Renal cortex interstitium (tissue), 11 donors: ENCODE data around the gene STH. TPM values are rescaled to one million over a fixed set of nuclear protein-coding genes. Genes with fewer than 3 reads are reported as not detected.

Source experiments
- DNase-seq, 11 donors: peaks; one replicate each; pipeline ENCODE4 v3.0.0-alpha.2; 2013; ENCODE audit warnings: low read depth in 9 of 11, low spot score in 4 of 11; ENCODE audit errors: extremely low read depth in 1 of 11
- polyA plus RNA-seq, 3 donors: library from polyadenylated mRNA; unstranded; fragments of 120-200 nt; gene quantifications; one replicate each; pipeline ENCODE4 v1.2.1, GENCODE V29; 2013; ENCODE audit not compliant: insufficient read length in 3 of 3

STH gene
- polyA plus RNA-seq, 3 donors = not detected

GRCh38 chr17:45965812-45966211 lies 33.2 kb upstream of the STH start:
- no peak for DNase-seq

- DNase-seq = no peak
These were observed 32.3 kb upstream of the STH start for GRCh38 chr17:45966606-45967280.

- DNase-seq = no peak
These were observed 31.7 kb upstream of the STH start for GRCh38 chr17:45967378-45967777.

- no peak for DNase-seq
These were observed 30.3 kb upstream of the STH start for GRCh38 chr17:45968732-45969131.

GRCh38 chr17:45969726-45970125 lies 29.3 kb upstream of the STH start:
- DNase-seq = no peak

- DNase-seq = no peak
These were observed 28.4 kb upstream of the STH start for GRCh38 chr17:45970659-45971058.

GRCh38 chr17:45971698-45972141 lies 27.3 kb upstream of the STH start:
- DNase-seq = no peak

- DNase-seq = no peak
These were observed 26.5 kb upstream of the STH start for GRCh38 chr17:45972531-45972930.

- DNase-seq = no peak
These were observed 25.8 kb upstream of the STH start for GRCh38 chr17:45973099-45973780.

GRCh38 chr17:45973946-45974859 lies 24.8 kb upstream of the STH start:
- no peak for DNase-seq

- DNase-seq = no peak
These were observed 24.0 kb upstream of the STH start for GRCh38 chr17:45974916-45975630.

- no peak for DNase-seq
These were observed 23.3 kb upstream of the STH start for GRCh38 chr17:45975640-45976295.

- DNase-seq = no peak
These were observed 22.7 kb upstream of the STH start for GRCh38 chr17:45976391-45976754.

GRCh38 chr17:45976755-45977505 lies 22.1 kb upstream of the STH start:
- DNase-seq = no peak

GRCh38 chr17:45977506-45977824 lies 21.6 kb upstream of the STH start:
- no peak for DNase-seq

- no peak for DNase-seq
These were observed 20.9 kb upstream of the STH start for GRCh38 chr17:45977976-45978626.

- DNase-seq = no peak
These were observed 19.9 kb upstream of the STH start for GRCh38 chr17:45979137-45979536.

GRCh38 chr17:45980855-45981254 lies 18.2 kb upstream of the STH start:
- no peak for DNase-seq
